ENCODE measurements around the gene CALHM6.

CALHM6 gene

DNA sequence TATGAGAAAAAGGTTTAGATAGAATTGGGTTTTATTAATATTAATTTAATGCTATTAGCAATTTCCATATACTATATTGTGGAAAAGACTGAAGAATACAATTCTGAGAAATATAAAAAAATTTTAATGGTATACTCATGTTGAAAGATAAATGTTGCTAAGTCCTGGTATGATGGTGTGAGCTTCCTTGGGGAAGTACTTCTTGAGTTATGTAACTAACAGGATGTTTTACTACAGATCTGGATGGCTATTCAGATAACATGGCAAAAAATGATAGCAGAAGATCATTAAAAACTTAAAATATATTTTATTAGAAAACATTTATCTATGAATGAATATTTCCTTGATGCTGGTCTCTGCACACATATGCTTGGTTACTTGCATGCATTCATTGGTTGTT is 23.5 kb upstream of the CALHM6 start:
- H3K9me2 ChIP-seq (replicated peaks; ENCODE audit: insufficient read depth, low read length), result no peaks in the 10 kb centered on the region
- no peak overlapping the region for H3K4me2 ChIP-seq (ENCODE audit: low read depth, low read length)
- H3K4me1 ChIP-seq (ENCODE audit: low read length), result no peaks in the 10 kb centered on the region
- H3K9me3 ChIP-seq (replicated peaks; ENCODE audit: insufficient read depth, low read length), result no peaks in the 10 kb centered on the region
- no peak overlapping the region for H3K4me3 ChIP-seq (ENCODE audit: low read length)
- H3K27me3 ChIP-seq (replicated peaks; ENCODE audit: insufficient read depth, low read length), result no peaks in the 10 kb centered on the region
- no peak overlapping the region for H3K9ac ChIP-seq (ENCODE audit: low read length)
- no peaks in the 10 kb centered on the region for H4K20me1 ChIP-seq (ENCODE audit: insufficient read depth, low read length)
- H3K79me2 ChIP-seq (ENCODE audit: low read length), result no peaks in the 10 kb centered on the region
- TF ChIP-seq, protein P1, sequence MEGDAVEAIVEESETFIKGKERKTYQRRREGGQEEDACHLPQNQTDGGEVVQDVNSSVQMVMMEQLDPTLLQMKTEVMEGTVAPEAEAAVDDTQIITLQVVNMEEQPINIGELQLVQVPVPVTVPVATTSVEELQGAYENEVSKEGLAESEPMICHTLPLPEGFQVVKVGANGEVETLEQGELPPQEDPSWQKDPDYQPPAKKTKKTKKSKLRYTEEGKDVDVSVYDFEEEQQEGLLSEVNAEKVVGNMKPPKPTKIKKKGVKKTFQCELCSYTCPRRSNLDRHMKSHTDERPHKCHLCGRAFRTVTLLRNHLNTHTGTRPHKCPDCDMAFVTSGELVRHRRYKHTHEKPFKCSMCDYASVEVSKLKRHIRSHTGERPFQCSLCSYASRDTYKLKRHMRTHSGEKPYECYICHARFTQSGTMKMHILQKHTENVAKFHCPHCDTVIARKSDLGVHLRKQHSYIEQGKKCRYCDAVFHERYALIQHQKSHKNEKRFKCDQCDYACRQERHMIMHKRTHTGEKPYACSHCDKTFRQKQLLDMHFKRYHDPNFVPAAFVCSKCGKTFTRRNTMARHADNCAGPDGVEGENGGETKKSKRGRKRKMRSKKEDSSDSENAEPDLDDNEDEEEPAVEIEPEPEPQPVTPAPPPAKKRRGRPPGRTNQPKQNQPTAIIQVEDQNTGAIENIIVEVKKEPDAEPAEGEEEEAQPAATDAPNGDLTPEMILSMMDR (IDR thresholded peaks at IDR 0.05; ENCODE audit: low read length), result no peak
- TF ChIP-seq EZH2 (optimal IDR thresholded peaks at IDR 0.05; ENCODE audit: low read depth, low read length), result no peak
- TF ChIP-seq EZH2phosphoT487 (IDR thresholded peaks at IDR 0.05; ENCODE audit: low read length), result no peak
- H3F3A ChIP-seq (ENCODE audit: insufficient read depth, low read length), result no peaks in the 10 kb centered on the region; the same call in 1 of the 2 replicates
- H3K36me3 ChIP-seq (replicated peaks; ENCODE audit: insufficient read depth, low read length), result no peaks in the 10 kb centered on the region
- DNase-seq, result no peak
- H3K27ac ChIP-seq (ENCODE audit: low read length), result no peak overlapping the region
- H2AFZ ChIP-seq (ENCODE audit: low read length), result no peak overlapping the region

DNA sequence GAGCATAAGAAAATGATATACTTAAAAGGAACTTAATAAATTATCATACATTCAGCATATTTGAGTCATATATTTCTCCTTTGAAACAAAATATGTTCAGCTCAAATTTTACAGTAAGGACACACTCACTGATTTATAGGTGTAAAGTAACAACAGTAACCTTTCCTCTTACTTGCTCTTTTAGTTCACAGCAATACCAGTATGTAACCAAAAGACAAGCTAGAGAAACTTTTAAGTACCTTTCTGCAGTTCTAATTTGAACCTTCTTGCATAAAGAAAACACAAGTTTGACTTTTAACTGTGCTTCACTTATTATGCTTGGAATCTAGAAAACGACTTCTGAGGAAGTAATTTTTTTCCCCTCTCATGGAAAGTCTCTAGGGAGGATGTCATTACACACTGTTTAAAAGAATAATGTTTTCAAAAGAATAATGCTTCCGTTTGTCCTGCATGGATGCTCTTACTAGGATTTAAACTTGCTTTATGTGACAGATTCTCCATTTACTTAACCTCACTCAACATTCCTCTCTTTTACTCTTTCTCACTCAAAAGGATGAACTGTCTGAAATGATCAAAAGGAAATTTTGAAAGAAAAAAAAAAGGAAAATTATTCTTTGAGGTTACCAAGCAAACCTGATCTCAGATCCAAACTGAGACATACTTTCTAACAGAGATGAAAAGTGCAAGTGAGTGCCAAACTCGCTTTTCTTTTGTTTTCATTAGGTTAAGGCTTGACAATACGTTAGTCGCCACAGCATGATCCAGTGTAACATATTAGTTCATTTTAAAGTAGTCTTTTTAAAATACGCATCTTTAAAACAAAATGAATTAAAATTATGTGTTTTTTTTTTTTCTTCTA is 22.4 kb upstream of the CALHM6 start:
- TF ChIP-seq, protein P1 (IDR thresholded peaks at IDR 0.05; ENCODE audit: low read length), result no peak
- TF ChIP-seq EZH2 (optimal IDR thresholded peaks at IDR 0.05; ENCODE audit: low read depth, low read length) (no peak), EZH2phosphoT487 (IDR thresholded peaks at IDR 0.05; ENCODE audit: low read length) (no peak)
- no peaks in the 10 kb centered on the region for H3K9me2 ChIP-seq (replicated peaks; ENCODE audit: insufficient read depth, low read length)
- DNase-seq, result no peak
- H3K9me3 ChIP-seq (replicated peaks; ENCODE audit: insufficient read depth, low read length), result no peaks in the 10 kb centered on the region
- no peak overlapping the region for H2AFZ ChIP-seq (ENCODE audit: low read length)
- H3F3A ChIP-seq (ENCODE audit: insufficient read depth, low read length), result no peaks in the 10 kb centered on the region; the same call in 1 of the 2 replicates
- H3K9ac ChIP-seq (ENCODE audit: low read length), result no peak overlapping the region
- H3K27ac ChIP-seq (ENCODE audit: low read length), result no peak overlapping the region
- no peaks in the 10 kb centered on the region for H3K36me3 ChIP-seq (replicated peaks; ENCODE audit: insufficient read depth, low read length)
- H3K4me3 ChIP-seq (ENCODE audit: low read length), result no peak overlapping the region
- no peaks in the 10 kb centered on the region for H3K79me2 ChIP-seq (ENCODE audit: low read length)
- no peak overlapping the region for H3K4me2 ChIP-seq (ENCODE audit: low read depth, low read length)
- H3K4me1 ChIP-seq (ENCODE audit: low read length), result no peaks in the 10 kb centered on the region
- no peaks in the 10 kb centered on the region for H3K27me3 ChIP-seq (replicated peaks; ENCODE audit: insufficient read depth, low read length)
- H4K20me1 ChIP-seq (ENCODE audit: insufficient read depth, low read length), result no peaks in the 10 kb centered on the region

DNA sequence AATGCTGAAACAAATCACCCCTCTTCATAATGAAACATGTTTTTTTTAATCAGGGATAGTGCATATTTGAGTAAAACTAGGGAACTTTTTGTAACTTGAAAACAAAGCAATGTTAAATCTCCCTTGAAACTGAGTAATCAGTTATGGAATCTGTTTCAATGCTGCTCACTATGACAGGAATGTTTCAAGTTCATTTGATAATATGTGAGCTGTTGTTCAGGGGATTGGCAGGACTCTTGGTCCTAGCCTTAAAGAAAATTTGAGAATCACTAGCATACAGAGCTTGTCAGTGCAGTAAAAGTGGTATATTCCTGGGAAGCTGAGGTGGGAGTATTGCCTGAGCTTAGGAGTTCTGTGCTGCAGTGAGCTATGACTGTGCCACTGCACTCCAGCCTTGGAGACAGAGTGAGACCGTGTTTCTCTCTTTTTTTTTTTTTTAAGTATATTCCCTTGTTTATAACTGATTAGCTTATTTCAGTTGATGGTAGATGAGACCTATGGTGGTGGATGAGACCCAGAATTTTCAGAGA is 21.6 kb upstream of the CALHM6 start:
- no peaks in the 10 kb centered on the region for H3K79me2 ChIP-seq (ENCODE audit: low read length)
- H2AFZ ChIP-seq (ENCODE audit: low read length), result no peak overlapping the region
- H3K4me2 ChIP-seq (ENCODE audit: low read depth, low read length), result no peak overlapping the region
- H3K9me3 ChIP-seq (replicated peaks; ENCODE audit: insufficient read depth, low read length), result no peaks in the 10 kb centered on the region
- TF ChIP-seq EZH2phosphoT487 (IDR thresholded peaks at IDR 0.05; ENCODE audit: low read length) (no peak), EZH2 (optimal IDR thresholded peaks at IDR 0.05; ENCODE audit: low read depth, low read length) (no peak)
- TF ChIP-seq, protein P1 (IDR thresholded peaks at IDR 0.05; ENCODE audit: low read length), result no peak
- no peak for DNase-seq
- peaks cover 5% of the 10 kb centered on the region for H3K4me1 ChIP-seq (ENCODE audit: low read length)
- H3F3A ChIP-seq (ENCODE audit: insufficient read depth, low read length), result peaks cover under 1% of the 10 kb centered on the region; the same call in 1 of the 2 replicates
- no peak overlapping the region for H3K27ac ChIP-seq (ENCODE audit: low read length)
- H3K9me2 ChIP-seq (replicated peaks; ENCODE audit: insufficient read depth, low read length), result no peaks in the 10 kb centered on the region
- no peaks in the 10 kb centered on the region for H3K36me3 ChIP-seq (replicated peaks; ENCODE audit: insufficient read depth, low read length)
- H3K9ac ChIP-seq (ENCODE audit: low read length), result no peak overlapping the region
- H3K27me3 ChIP-seq (replicated peaks; ENCODE audit: insufficient read depth, low read length), result no peaks in the 10 kb centered on the region
- H4K20me1 ChIP-seq (ENCODE audit: insufficient read depth, low read length), result no peaks in the 10 kb centered on the region
- H3K4me3 ChIP-seq (ENCODE audit: low read length), result no peak overlapping the region
